HG03175 (cell line): ENCODE data around the gene H2BK1.

ENCODE experiments used
- ATAC-seq: cut with Tn5 transposase; IDR thresholded peaks from one replicate; pipeline ENCODE4 v1.9.1; 2021; ENCODE audit warnings: mild to moderate bottlenecking, moderate library complexity; ENCODE audit not compliant: unreplicated experiment

H2BK1 gene

DNA sequence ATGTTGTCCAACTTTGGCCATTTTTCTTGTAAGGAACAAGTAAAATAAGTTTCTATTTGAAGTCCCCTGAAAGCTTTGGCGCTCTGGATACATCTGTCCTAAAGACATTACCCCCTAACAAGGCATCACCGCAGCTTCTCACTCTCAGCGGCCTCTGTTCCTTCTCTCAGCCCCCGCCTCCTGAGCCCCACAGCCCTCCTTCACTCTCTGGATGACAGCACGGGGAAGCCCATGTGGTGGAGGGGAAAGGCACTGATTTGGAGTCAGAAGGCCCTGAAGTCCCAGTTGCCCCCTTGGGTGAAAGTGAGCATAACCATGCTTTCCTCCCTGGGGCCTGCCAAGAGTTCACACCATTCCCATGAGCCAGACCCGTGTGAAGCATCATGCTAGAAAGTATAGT, 4.6 kb downstream of the H2BK1 start:
- ATAC-seq, result no peak

DNA sequence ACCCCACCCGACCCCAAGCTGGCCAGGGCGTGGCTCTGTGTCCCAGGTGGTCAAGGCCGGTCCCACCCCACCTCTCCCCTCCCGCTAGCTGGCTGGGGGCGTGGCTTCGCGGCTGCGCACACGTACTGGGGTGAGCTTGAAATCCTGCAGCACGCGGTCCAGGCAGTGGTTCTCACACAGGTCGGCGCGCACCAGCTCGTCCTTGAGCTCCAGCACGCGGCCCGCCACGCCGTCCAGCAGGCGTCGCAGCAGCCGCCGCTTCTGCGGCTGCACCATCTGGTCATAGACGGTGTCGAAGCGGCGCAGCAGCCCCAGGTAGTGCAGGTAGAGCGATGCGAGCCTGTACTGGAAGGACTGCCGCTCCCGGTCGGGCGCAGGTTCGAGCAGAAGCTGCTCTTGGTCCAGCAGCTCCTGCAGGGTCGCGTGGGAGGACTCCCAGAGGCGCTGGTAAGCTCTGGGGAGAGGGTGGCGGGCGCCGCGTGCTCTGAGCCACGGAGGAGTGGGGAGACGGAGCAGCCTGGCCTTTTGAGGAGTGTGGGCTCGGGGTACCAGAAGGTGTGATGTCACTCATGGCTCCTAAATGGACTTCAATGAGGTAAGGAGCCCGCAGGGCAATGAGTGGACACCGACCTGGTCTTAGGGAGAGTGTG, 5.8 kb downstream of the H2BK1 start:
- ATAC-seq, result no peak

GRCh38 chr7:151202836-151203235, 7.5 kb downstream of the H2BK1 start:
- no peak for ATAC-seq

DNA sequence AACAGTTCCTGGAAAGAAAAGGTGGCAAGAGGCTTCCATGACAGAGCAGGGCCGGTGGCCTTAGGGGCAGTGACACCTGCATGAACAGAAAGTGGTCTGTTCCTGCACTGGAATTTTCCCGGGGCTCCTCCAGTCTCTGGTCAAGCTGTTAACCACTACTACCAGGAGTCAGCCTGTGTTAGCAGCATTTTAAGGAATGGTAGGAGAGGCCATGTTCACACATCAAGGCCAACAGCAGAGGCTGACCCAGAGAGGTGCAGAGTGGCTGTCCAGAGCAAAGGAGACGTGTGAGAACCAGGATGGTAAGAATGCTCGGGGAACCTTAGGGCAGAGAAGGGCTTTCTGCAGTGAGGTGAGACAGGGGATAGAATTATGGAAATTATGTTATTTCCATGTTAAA, 8.5 kb downstream of the H2BK1 start:
- ATAC-seq, result no peak

GRCh38 chr7:151201344-151201743, 8.9 kb downstream of the H2BK1 start:
- ATAC-seq, result no peak

GRCh38 chr7:151198945-151199848, 11.1 kb downstream of the H2BK1 start:
- ATAC-seq, result no peak

DNA sequence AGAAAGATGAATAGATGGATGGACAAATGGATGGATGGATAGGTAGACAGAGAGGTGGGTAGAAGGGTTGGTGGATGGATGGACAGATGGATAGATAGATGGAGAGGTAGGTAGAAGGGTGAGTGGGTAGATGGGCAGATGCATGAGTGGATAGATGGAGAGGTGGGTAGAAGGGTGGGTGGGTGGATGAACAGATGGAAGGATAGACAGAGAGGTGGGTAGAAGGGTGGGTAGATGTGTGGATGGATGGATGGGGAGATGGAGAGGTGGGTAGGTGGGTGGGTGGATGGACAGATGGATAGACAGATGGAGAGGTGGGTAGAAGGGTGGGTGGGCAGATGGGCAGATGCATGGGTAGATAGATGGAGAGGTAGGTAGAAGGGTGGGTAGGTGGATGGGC, 12.4 kb downstream of the H2BK1 start:
- ATAC-seq, result no peak

DNA sequence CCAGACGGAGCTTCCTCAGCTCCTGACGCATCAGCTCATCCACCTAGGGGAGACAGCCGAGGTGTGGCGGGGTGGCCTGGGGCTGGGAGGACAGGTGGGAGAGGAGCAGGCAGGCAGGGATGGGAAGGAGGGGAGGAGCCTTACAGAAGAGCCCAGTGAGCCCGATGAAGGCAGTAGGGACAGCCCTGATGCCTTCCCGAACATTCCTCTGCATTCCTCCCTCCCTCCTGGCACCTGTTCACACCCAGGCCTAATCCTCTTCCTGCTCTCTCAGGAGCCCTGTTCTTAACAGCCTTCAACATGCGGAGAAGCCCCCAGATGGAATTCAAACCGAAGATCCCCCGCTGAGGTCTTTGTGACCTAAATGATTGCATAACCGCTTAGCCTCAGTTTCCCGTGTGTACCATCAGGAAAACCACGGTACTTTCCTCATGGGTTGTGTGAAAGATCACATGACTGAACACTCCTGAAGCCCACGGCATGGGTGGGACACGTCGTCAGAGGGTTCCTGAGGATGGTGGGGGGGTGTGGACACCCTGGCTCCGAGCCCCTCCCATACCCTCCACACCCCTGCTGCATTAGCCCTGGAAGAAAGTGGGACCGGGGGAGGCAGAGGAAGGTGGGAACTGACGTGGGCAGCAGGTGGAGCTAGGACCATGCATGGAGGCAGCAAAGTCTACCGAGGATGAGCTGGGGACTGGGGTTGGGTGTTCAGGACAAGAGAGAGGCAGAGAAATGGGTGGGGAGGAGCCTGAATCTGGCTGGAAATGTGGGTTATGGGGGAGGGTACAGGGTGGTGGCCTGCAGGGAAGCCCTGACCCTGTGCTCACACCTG, 14.5 kb downstream of the H2BK1 start:
- no peak for ATAC-seq

GRCh38 chr7:151194188-151194587, 16.1 kb downstream of the H2BK1 start:
- no peak for ATAC-seq

- no peak for ATAC-seq
These were observed 16.9 kb downstream of the H2BK1 start for GRCh38 chr7:151193203-151193978.

GRCh38 chr7:151192002-151192539, 18.2 kb downstream of the H2BK1 start:
- ATAC-seq, result no peak

DNA sequence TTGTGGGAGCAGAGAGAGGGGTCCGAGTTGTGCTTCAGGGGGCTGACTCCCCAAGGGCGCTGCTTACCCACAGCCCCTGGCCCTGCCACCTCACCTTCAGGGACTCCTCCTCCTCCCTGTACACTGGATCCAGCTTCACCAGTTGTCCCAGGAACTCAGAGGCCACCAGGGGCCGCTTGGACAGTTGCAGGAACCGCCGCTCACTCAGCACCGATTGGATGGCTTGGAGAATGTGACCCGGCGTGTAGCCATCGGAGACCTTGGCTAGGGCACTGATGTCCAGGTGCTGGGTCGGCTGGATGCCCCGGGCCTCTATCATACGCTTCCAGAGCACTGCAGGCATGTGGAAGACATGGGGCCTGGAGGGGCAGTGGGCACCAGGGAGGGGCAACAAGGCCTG, 18.7 kb downstream of the H2BK1 start:
- no peak for ATAC-seq

DNA sequence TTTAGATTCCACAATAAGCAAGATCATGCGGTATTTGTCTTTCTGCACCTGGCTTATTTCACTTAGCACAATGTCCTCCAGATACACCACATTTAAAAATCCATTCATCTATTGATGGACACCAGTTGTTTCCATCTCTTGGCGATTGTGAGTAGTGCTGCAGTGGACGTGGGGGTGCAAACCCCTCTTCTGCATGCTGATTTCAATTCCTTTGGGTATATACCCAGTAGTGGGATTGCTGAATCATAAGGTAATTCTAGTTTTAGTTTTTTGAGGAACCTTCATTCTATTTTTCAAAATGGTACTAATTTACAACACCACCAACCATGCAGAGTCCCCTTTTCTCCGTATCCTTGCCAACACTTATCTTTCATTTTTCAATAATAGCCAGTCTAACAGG, 21.2 kb downstream of the H2BK1 start:
- no peak for ATAC-seq

DNA sequence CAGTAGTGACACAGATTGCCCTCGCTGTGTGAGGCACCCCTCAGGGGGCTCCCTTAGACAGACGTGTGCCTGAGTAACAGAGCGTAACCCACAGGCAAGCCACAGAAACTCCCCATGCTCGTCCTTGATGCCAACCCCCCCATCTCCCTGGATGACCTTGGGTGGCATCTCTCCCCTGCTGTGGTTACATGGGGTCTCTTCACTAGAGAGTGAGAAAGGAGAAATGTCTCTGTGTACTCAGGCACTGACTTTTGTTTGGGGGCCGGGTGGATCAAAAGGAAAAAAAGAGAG, 22.1 kb downstream of the H2BK1 start:
- no peak for ATAC-seq

- ATAC-seq, result no peak
These were observed 22.7 kb downstream of the H2BK1 start for GRCh38 chr7:151187409-151188251.

DNA sequence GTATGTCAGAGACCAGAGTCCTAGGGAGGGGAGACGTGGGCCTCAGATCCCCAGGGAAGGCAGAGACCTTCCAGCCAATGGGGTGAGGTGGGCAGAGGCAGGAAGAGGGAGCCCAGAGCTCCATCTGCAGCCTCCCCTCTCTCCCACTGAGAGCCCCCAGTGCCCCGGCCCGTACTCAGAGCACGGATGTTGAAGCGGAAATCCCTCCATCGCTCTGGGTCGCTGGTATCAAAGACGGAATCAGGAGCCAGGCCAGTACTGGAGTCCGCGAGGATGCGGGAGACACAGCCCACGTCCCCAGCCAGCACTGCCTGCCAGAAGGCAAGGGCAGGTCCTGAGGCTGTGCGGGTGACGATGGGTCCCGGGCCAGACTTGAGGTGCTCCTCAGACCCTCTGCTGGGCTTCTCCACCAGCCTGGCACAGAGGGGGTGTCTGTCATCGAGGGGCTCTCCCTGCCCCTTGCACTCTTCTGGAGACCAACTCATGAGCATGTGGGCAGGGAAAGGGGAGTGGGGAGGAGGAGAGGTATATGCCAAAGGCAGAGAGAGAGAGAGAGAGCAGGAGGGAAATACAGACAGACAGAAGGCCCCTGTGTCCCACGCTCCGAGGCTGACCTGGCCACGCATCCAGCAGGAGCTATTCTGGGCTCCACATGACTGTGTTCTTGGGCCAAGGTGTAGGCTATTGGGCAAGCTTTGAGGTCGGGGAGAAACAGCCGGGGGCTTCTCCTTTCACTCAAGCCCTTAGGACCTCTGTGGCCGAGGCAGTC, 23.5 kb downstream of the H2BK1 start, which contains the start of gene ASB10:
ASB10 (minus strand) TSS at position 611 of the 769 bp plus-strand sequence; CDS start at position 491, 120 bp downstream.
- ATAC-seq, result no peak

- no peak for ATAC-seq
These were observed 24.3 kb downstream of the H2BK1 start for GRCh38 chr7:151185762-151186639.

GRCh38 chr7:151181011-151181431, 29.3 kb downstream of the H2BK1 start:
- no peak for ATAC-seq
